GM12878 (cell line): Measurements from ENCODE around the gene ARHGDIA. TPM values are rescaled to one million over a fixed set of nuclear protein-coding genes. Genes with fewer than 3 reads are reported as not detected.

Experiments used
- ATF7 ChIP-seq: fragments of 450-650 bp; IDR thresholded peaks from 2 replicates; pipeline ENCODE4 v1.6.1; 2016; ENCODE audit warnings: low read depth, mild to moderate bottlenecking
- BCLAF1 ChIP-seq: fragments of 450-650 bp; IDR thresholded peaks from 2 replicates; pipeline ENCODE4 v1.6.1; 2017; ENCODE audit warnings: antibody characterized with exemption, mild to moderate bottlenecking, moderate library complexity
- BHLHE40 ChIP-seq, 2 experiments: fragments of 450-650 bp in 1 of 2; IDR thresholded peaks; 2 replicates each; pipeline ENCODE4 v1.6.1; 2011 to 2017; ENCODE audit warnings: low read depth in 2 of 2, borderline replicate concordance in 1 of 2, improper control_type of control experiment in 1 of 2, low read length in 1 of 2, mild to moderate bottlenecking in 1 of 2
- CHD1 ChIP-seq: IDR thresholded peaks from 2 replicates; pipeline ENCODE4 v1.6.1; 2012; ENCODE audit warnings: low read depth, low read length, improper control_type of control experiment
- HDAC6 ChIP-seq: fragments of 200-600 bp; sonication (generic); IDR thresholded peaks from one replicate; pipeline ENCODE4 v1.8.0; 2017; ENCODE audit warnings: antibody characterized with exemption; ENCODE audit not compliant: unreplicated experiment
- JUNB ChIP-seq: IDR thresholded peaks from 2 replicates; pipeline ENCODE4 v1.6.1; 2016; ENCODE audit warnings: antibody characterized with exemption, mild to moderate bottlenecking
- LARP7 ChIP-seq: fragments of 450-650 bp; IDR thresholded peaks from 2 replicates; pipeline ENCODE4 v1.6.1; 2017; ENCODE audit warnings: mild to moderate bottlenecking
- MEF2A ChIP-seq: IDR thresholded peaks from 2 replicates; pipeline ENCODE4 v1.6.1; 2011; ENCODE audit warnings: low read depth, mild to moderate bottlenecking, low read length, moderate library complexity; ENCODE audit not compliant: insufficient read depth
- RELA ChIP-seq: fragments of 450-650 bp; IDR thresholded peaks from 2 replicates; pipeline ENCODE4 v1.8.0; 2014; ENCODE audit warnings: borderline replicate concordance; ENCODE audit not compliant: partially characterized antibody
- SMAD5 ChIP-seq: IDR thresholded peaks from 2 replicates; pipeline ENCODE4 v1.6.1; 2016; ENCODE audit warnings: antibody characterized with exemption, low read depth
- TAF1 ChIP-seq: IDR thresholded peaks from 2 replicates; pipeline ENCODE4 v1.6.1; 2011; ENCODE audit warnings: mild to moderate bottlenecking, low read depth, low read length, borderline replicate concordance
- YBX1 ChIP-seq: fragments of 450-650 bp; IDR thresholded peaks from 2 replicates; pipeline ENCODE4 v1.6.1; 2016; ENCODE audit warnings: antibody characterized with exemption
- ZNF384 ChIP-seq: IDR thresholded peaks from 2 replicates; pipeline ENCODE4 v1.6.1; 2012; ENCODE audit warnings: low read depth, mild to moderate bottlenecking, low read length, improper control_type of control experiment, borderline replicate concordance
- polyA plus RNA-seq, 11 experiments: library from polyadenylated mRNA; depleted of rRNA in 4 of 11; unstranded in 6 of 11; stranded (reverse) in 5 of 11; fragments of >200 nt; fragmentation: Nextera tagmentation in 4 of 11; fragmentation: Illumina TruSeq in 1 of 11; extraction: Ambion mirVana in 4 of 11; extraction: Trizol in 1 of 11; gene quantifications; 1 replicate in 1 of 11; 2 replicates in 10 of 11; pipeline versions ENCODE4 v1.2.1 to v1.2.3, GENCODE V29; 2011 to 2016; ENCODE audit warnings: inconsistent platforms in 2 of 11, missing spikeins in 2 of 11, low read depth in 1 of 11
- total RNA-seq, 4 experiments: library from RNA; depleted of rRNA in 3 of 4; stranded (reverse); fragments of >200 nt in 3 of 4; fragmentation: Illumina TruSeq in 1 of 4; extraction: Trizol in 1 of 4; gene quantifications; 2 replicates each; pipeline versions ENCODE4 v1.2.1 to v1.2.3, GENCODE V29; 2013 to 2021
- TF ChIP-seq, protein P1 (sequence below): IDR thresholded peaks from 2 replicates; pipeline ENCODE4 v1.6.1; 2012; ENCODE audit warnings: improper control_type of control experiment, low read depth, low read length; ENCODE audit not compliant: insufficient replicate concordance
- TF ChIP-seq, protein P2 (sequence below): IDR thresholded peaks from 2 replicates; pipeline ENCODE4 v1.6.1; 2012; ENCODE audit warnings: low read depth, low read length, improper control_type of control experiment
- TF ChIP-seq, protein P3 (sequence below): fragments of 150-350 bp; IDR thresholded peaks from 2 replicates; pipeline ENCODE4 v1.6.1; 2016; ENCODE audit warnings: low read depth, low read length

ARHGDIA gene
- total and polyA plus RNA-seq, 10 of the 15 experiments (the other 5 are each of a cell fraction or from before 2014, with no cell fraction given), result 17.9 to 552 (median 169) TPM

- TF ChIP-seq, protein P1, sequence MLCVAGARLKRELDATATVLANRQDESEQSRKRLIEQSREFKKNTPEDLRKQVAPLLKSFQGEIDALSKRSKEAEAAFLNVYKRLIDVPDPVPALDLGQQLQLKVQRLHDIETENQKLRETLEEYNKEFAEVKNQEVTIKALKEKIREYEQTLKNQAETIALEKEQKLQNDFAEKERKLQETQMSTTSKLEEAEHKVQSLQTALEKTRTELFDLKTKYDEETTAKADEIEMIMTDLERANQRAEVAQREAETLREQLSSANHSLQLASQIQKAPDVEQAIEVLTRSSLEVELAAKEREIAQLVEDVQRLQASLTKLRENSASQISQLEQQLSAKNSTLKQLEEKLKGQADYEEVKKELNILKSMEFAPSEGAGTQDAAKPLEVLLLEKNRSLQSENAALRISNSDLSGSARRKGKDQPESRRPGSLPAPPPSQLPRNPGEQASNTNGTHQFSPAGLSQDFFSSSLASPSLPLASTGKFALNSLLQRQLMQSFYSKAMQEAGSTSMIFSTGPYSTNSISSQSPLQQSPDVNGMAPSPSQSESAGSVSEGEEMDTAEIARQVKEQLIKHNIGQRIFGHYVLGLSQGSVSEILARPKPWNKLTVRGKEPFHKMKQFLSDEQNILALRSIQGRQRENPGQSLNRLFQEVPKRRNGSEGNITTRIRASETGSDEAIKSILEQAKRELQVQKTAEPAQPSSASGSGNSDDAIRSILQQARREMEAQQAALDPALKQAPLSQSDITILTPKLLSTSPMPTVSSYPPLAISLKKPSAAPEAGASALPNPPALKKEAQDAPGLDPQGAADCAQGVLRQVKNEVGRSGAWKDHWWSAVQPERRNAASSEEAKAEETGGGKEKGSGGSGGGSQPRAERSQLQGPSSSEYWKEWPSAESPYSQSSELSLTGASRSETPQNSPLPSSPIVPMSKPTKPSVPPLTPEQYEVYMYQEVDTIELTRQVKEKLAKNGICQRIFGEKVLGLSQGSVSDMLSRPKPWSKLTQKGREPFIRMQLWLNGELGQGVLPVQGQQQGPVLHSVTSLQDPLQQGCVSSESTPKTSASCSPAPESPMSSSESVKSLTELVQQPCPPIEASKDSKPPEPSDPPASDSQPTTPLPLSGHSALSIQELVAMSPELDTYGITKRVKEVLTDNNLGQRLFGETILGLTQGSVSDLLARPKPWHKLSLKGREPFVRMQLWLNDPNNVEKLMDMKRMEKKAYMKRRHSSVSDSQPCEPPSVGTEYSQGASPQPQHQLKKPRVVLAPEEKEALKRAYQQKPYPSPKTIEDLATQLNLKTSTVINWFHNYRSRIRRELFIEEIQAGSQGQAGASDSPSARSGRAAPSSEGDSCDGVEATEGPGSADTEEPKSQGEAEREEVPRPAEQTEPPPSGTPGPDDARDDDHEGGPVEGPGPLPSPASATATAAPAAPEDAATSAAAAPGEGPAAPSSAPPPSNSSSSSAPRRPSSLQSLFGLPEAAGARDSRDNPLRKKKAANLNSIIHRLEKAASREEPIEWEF, result no peak
- TF ChIP-seq BHLHE40 (IDR thresholded peaks at IDR 0.05; ENCODE audit: borderline replicate concordance in 1 of 2, low read depth in 2 of 2, low read length in 1 of 2) (peak; percentile 89 to 97), RELA (peak; percentile 25), HDAC6 (no peak), JUNB (peak; percentile 56; the same call in 1 of the 2 replicates), ZNF384 (no peak), CHD1 (no peak; the same call in 1 of the 2 replicates), TAF1 (peak; percentile 41), SMAD5 (peak; percentile 70; the same call in 1 of the 2 replicates), LARP7 (peak; percentile 58; the same call in 1 of the 2 replicates), MEF2A (no peak), YBX1 (no peak), BCLAF1 (no peak), ATF7 (peak; percentile 92)
- TF ChIP-seq, protein P2, sequence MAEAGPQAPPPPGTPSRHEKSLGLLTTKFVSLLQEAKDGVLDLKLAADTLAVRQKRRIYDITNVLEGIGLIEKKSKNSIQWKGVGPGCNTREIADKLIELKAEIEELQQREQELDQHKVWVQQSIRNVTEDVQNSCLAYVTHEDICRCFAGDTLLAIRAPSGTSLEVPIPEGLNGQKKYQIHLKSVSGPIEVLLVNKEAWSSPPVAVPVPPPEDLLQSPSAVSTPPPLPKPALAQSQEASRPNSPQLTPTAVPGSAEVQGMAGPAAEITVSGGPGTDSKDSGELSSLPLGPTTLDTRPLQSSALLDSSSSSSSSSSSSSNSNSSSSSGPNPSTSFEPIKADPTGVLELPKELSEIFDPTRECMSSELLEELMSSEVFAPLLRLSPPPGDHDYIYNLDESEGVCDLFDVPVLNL, result peak; percentile 37; the same call in 1 of the 2 replicates
- TF ChIP-seq, protein P3, sequence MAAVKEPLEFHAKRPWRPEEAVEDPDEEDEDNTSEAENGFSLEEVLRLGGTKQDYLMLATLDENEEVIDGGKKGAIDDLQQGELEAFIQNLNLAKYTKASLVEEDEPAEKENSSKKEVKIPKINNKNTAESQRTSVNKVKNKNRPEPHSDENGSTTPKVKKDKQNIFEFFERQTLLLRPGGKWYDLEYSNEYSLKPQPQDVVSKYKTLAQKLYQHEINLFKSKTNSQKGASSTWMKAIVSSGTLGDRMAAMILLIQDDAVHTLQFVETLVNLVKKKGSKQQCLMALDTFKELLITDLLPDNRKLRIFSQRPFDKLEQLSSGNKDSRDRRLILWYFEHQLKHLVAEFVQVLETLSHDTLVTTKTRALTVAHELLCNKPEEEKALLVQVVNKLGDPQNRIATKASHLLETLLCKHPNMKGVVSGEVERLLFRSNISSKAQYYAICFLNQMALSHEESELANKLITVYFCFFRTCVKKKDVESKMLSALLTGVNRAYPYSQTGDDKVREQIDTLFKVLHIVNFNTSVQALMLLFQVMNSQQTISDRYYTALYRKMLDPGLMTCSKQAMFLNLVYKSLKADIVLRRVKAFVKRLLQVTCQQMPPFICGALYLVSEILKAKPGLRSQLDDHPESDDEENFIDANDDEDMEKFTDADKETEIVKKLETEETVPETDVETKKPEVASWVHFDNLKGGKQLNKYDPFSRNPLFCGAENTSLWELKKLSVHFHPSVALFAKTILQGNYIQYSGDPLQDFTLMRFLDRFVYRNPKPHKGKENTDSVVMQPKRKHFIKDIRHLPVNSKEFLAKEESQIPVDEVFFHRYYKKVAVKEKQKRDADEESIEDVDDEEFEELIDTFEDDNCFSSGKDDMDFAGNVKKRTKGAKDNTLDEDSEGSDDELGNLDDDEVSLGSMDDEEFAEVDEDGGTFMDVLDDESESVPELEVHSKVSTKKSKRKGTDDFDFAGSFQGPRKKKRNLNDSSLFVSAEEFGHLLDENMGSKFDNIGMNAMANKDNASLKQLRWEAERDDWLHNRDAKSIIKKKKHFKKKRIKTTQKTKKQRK, result peak; percentile 61; the same call in 1 of the 2 replicates
These were observed 10.2 kb downstream of the ARHGDIA start (continued) for GRCh38 chr17:81860756-81861568.
